ENCODE measurements around the gene SEPTIN3.

The SEPTIN3 gene, protein sequence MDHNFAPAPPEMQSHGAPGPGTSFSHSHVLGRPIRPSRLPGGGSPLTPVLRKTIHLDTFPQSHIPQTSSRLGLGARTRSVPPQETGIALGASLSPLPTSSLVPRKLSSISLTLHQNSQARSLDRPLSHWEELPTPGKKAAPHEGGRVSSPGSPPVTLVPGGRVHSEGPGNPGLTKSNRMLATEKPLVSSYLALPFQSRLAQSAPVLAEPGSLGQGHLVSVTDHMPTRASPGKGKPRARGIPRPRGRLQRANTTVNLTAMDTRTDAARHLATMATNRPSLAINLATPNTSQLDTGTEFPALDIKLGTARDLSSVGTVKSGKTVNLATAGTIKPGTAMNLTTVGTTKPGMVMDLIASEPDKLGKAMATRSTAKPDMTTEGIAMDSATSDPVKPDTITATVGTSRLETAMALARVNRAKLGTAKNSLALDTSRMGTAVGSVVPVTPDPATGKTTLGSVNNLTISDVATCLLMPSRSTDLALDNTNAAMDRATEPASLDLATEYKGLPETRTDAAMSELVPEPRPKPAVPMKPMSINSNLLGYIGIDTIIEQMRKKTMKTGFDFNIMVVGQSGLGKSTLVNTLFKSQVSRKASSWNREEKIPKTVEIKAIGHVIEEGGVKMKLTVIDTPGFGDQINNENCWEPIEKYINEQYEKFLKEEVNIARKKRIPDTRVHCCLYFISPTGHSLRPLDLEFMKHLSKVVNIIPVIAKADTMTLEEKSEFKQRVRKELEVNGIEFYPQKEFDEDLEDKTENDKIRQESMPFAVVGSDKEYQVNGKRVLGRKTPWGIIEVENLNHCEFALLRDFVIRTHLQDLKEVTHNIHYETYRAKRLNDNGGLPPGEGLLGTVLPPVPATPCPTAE

DNA sequence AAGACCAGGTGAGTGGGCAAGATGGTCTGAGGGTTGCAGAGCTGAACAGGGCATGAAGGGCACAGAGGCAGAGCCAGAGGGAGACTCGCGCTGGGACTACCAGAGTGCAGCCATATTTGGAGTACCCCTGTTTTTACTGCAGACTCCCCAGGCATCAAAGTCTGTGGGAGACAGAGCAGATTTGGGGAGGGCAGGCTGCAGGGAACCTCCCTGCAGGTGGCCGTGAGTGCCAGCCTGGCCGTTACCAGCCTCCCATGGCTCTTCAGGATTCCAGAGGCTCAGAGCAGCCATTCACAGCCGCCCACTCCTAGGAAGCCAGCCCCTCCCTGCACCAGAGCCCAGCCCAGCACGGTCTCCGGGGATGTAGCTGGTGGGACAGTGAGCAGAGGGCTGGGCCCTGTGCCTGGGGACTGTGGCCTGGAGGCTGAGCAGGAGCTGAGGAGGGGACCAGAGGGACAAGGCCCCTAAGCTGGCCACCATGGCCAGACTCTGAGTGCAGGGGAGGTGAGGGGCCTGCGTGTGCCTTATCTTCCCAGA lies at the start of gene SEPTIN3:
TSS of gene SEPTIN3 (plus strand) at position 334 of the 537 bp plus-strand sequence. CDS start 2,050 bp downstream, outside the sequence.
- no peak for DNase-seq (ENCODE audit: low read depth)
- no peak within 1 kb of the TSS for H3K4me3 ChIP-seq (ENCODE audit: control insufficient read depth, low read depth, low read length)
- TF ChIP-seq, protein P1, sequence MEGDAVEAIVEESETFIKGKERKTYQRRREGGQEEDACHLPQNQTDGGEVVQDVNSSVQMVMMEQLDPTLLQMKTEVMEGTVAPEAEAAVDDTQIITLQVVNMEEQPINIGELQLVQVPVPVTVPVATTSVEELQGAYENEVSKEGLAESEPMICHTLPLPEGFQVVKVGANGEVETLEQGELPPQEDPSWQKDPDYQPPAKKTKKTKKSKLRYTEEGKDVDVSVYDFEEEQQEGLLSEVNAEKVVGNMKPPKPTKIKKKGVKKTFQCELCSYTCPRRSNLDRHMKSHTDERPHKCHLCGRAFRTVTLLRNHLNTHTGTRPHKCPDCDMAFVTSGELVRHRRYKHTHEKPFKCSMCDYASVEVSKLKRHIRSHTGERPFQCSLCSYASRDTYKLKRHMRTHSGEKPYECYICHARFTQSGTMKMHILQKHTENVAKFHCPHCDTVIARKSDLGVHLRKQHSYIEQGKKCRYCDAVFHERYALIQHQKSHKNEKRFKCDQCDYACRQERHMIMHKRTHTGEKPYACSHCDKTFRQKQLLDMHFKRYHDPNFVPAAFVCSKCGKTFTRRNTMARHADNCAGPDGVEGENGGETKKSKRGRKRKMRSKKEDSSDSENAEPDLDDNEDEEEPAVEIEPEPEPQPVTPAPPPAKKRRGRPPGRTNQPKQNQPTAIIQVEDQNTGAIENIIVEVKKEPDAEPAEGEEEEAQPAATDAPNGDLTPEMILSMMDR (conservative IDR thresholded peaks at IDR 0.05; ENCODE audit: control insufficient read depth, insufficient read depth, low read depth, low read length): no peak

DNA sequence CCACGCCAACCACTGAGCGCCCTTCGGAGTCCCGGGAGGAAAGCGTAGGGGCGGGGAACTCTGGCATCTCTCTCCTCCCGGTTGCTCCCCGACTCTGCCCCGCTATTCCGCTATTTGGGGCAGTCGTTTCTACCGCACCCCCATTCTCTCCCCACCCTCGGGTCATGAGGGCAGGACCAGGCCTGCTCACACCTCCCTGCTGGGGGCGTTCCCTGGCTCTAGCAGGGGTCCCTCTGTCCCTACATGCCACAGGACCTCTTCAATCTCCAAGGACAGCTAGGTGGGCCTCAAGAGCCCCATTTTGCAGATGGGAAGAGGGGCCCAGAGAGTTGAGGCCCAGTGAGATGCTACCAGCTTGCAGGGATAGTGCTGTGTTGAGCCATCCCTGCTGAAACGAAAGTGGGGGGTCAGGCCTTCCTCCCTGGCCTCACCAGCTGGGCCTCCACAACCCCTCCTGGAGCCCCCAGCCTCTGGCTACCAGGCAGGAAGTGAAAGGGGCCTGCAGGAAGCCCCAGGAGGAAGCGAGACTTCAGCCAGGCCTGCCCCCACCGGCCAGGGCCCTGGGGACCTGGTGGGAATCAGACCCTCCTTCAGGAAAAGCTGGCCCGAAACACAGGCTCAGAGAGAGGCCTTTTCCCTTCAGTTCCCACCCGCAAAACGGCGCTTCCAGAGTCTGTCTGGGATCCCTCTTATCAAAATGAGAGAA lies 48.8 kb upstream of the SEPTIN3 start:
- no peak for DNase-seq (ENCODE audit: low read depth)
- TF ChIP-seq, protein P1 (conservative IDR thresholded peaks at IDR 0.05; ENCODE audit: control insufficient read depth, insufficient read depth, low read depth, low read length): no peak
- no peak overlapping the region for H3K4me3 ChIP-seq (ENCODE audit: control insufficient read depth, low read depth, low read length)

DNA sequence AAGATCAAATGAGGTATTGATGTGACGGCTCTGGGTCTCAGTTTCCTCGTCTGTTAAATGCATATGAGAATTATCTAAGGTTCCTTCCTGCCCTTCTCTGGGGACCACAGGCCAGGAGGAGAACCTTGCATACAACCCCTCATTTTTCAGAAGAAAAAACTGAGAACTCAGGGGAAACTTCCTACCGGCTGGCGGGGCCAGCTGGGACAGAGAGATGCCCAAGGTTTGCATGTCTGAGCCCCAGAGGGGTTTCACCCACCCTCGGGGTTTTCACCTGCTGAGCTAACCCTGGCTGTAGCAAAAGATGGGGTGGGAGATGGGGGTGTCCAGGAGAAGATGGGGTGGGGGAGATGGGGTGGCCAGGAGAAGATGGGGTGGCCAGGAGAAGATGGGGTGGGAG lies 46.9 kb upstream of the SEPTIN3 start:
- TF ChIP-seq, protein P1 (conservative IDR thresholded peaks at IDR 0.05; ENCODE audit: control insufficient read depth, insufficient read depth, low read depth, low read length): no peak
- DNase-seq (ENCODE audit: low read depth): no peak
- H3K4me3 ChIP-seq (ENCODE audit: control insufficient read depth, low read depth, low read length): no peak overlapping the region

DNA sequence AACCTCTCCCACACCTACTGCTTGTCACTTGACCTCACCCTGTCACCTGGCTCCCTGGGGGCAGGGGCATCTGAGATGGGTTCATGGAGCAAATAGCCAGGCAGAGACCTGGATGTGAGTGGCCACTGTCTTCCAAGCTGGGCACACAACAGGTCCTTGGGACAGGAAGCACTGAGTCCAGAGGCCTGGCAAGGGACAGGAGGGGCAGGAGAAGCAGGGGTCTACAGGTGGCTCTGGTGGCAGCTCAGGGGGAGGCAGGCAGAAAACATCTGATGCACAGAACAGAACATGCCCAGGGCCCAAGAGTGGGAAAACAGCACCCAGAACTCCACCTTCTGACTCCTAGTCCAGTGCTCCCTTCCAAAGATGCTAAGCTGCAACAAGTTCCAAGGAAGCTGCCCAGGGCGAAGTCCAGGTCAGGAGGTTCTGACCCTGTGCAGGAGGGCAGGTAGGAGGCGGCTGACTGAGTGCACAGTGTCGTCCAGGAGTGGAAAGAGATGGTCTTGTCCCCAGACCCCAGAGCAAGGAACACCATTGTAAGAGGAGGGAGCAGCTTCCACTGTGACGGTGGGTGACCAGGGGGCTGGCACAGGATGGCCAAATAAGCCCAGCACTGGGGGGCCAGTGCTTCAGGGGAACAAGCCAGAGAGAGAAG lies 46.2 kb upstream of the SEPTIN3 start:
- TF ChIP-seq, protein P1 (conservative IDR thresholded peaks at IDR 0.05; ENCODE audit: control insufficient read depth, insufficient read depth, low read depth, low read length): no peak
- no peak for DNase-seq (ENCODE audit: low read depth)
- no peak overlapping the region for H3K4me3 ChIP-seq (ENCODE audit: control insufficient read depth, low read depth, low read length)

DNA sequence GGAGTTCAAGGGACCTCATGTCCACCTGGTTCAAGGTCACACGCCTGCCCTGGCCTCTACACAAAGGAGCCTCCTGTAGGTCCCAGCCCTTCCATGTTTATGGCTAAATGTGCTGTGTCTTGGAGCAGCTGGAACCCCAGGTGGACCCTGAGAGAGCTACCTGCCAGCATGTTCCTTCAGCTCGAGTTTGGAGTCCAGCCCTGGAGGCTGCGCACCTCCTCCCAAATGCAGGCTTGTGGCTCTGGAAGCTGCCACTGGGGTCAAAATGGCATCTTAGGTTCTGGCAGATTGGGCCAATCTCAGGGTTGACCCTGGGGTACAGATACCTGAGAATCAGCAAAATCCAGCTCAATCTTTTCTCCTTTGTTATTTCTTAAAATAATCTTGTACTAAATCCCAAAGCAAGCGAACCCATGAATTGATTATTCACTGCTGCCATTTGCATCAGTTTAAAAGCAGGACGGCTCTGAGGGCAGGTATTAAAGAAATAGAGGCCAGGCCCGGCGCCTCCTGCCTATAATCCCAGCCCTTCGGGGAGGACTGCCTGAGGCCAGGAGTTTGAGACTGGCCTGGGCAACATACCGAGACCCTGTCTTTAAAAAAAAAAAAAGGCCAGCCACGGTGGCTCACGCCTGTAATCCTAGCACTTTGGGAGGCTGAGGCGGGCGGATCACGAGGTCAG lies 45.5 kb upstream of the SEPTIN3 start:
- TF ChIP-seq, protein P1 (conservative IDR thresholded peaks at IDR 0.05; ENCODE audit: control insufficient read depth, insufficient read depth, low read depth, low read length): no peak
- no peak overlapping the region for H3K4me3 ChIP-seq (ENCODE audit: control insufficient read depth, low read depth, low read length)
- no peak for DNase-seq (ENCODE audit: low read depth)

All from fibroblast of mammary gland (primary cell).